ENCODE results near the gene ANKRD13A. TPM values are rescaled to one million over a fixed set of nuclear protein-coding genes. Genes with fewer than 3 reads are reported as not detected.
"Not testable (repeated sequence)": the region's sequence is repeated elsewhere in the genome, so short reads cannot be mapped to it uniquely, and the experiment has no call there.

The ANKRD13A gene
- total RNA-seq, 1 donor from 2014 or later, result 22.5 TPM

GRCh38 chr12:110068654-110069053 lies 69.4 kb downstream of the ANKRD13A start:
- Histone ChIP-seq H4K20me1 (ENCODE audit: insufficient read depth, low read length) (no peaks in the 10 kb centered on the region), H2AFZ (ENCODE audit: low read depth, low read length) (no peak overlapping the region), H3K4me1 (ENCODE audit: insufficient read depth, low read length) (no peaks in the 10 kb centered on the region), H3K9ac (ENCODE audit: low read length) (no peak overlapping the region), H3K27ac (ENCODE audit: low read depth, low read length) (no peak overlapping the region), H3K79me2 (ENCODE audit: insufficient read depth, low read length) (no peaks in the 10 kb centered on the region), H3K4me3 (ENCODE audit: insufficient read depth, low read depth, low read length) (no peak overlapping the region), H3K27me3 (ENCODE audit: insufficient read depth, low read length) (no peaks in the 10 kb centered on the region), H3K36me3 (ENCODE audit: insufficient read depth, low read length) (no peaks in the 10 kb centered on the region), H3K9me3 (ENCODE audit: insufficient read depth, low read depth, low read length) (no peaks in the 10 kb centered on the region), H3K4me2 (ENCODE audit: low read length) (no peak overlapping the region)
- Mint-ChIP-seq H3K27me3 (ENCODE audit: low read depth, unreplicated experiment) (peaks cover 9% of the 10 kb centered on the region), H3K27ac (ENCODE audit: unreplicated experiment) (no peak overlapping the region), H3K9me3 (ENCODE audit: unreplicated experiment) (no peaks in the 10 kb centered on the region), H3K4me3 (ENCODE audit: unreplicated experiment) (no peak overlapping the region), H3K36me3 (ENCODE audit: low read depth, unreplicated experiment) (no peaks in the 10 kb centered on the region), H3K4me1 (ENCODE audit: low read depth, unreplicated experiment) (no peaks in the 10 kb centered on the region)
- DNase-seq (ENCODE audit: low read depth) (no peak), FAIRE-seq (no peak)
- no peak for TF ChIP-seq EZH2 (IDR thresholded peaks at IDR 0.05; ENCODE audit: insufficient read depth, low read length)
- no peak for TF ChIP-seq CTCF (IDR thresholded peaks at IDR 0.05; ENCODE audit: insufficient read depth, low read depth, low read length)

GRCh38 chr12:110071504-110071903 lies 72.3 kb downstream of the ANKRD13A start:
- Histone ChIP-seq H3K4me1 (ENCODE audit: insufficient read depth, low read length) (no peaks in the 10 kb centered on the region), H3K27ac (ENCODE audit: low read depth, low read length) (no peak overlapping the region), H3K9ac (ENCODE audit: low read length) (no peak overlapping the region), H3K9me3 (ENCODE audit: insufficient read depth, low read depth, low read length) (no peaks in the 10 kb centered on the region), H3K27me3 (ENCODE audit: insufficient read depth, low read length) (no peaks in the 10 kb centered on the region), H3K36me3 (ENCODE audit: insufficient read depth, low read length) (no peaks in the 10 kb centered on the region), H4K20me1 (ENCODE audit: insufficient read depth, low read length) (no peaks in the 10 kb centered on the region), H2AFZ (ENCODE audit: low read depth, low read length) (no peak overlapping the region), H3K79me2 (ENCODE audit: insufficient read depth, low read length) (no peaks in the 10 kb centered on the region), H3K4me2 (ENCODE audit: low read length) (no peak overlapping the region), H3K4me3 (ENCODE audit: insufficient read depth, low read depth, low read length) (no peak overlapping the region)
- Mint-ChIP-seq H3K27ac (ENCODE audit: unreplicated experiment) (no peak overlapping the region), H3K9me3 (ENCODE audit: unreplicated experiment) (no peaks in the 10 kb centered on the region), H3K36me3 (ENCODE audit: low read depth, unreplicated experiment) (no peaks in the 10 kb centered on the region), H3K27me3 (ENCODE audit: low read depth, unreplicated experiment) (peaks cover 11% of the 10 kb centered on the region), H3K4me3 (ENCODE audit: unreplicated experiment) (no peak overlapping the region), H3K4me1 (ENCODE audit: low read depth, unreplicated experiment) (no peaks in the 10 kb centered on the region)
- no peak for FAIRE-seq
- no peak for TF ChIP-seq EZH2 (IDR thresholded peaks at IDR 0.05; ENCODE audit: insufficient read depth, low read length)
- DNase-seq (ENCODE audit: low read depth), result no peak

GRCh38 chr12:110071967-110072366 lies 72.7 kb downstream of the ANKRD13A start:
- Histone ChIP-seq H3K36me3 (ENCODE audit: insufficient read depth, low read length) (no peaks in the 10 kb centered on the region), H2AFZ (ENCODE audit: low read depth, low read length) (no peak overlapping the region), H3K9ac (ENCODE audit: low read length) (no peak overlapping the region), H3K27ac (ENCODE audit: low read depth, low read length) (no peak overlapping the region), H3K79me2 (ENCODE audit: insufficient read depth, low read length) (no peaks in the 10 kb centered on the region), H3K27me3 (ENCODE audit: insufficient read depth, low read length) (no peaks in the 10 kb centered on the region), H3K9me3 (ENCODE audit: insufficient read depth, low read depth, low read length) (no peaks in the 10 kb centered on the region), H4K20me1 (ENCODE audit: insufficient read depth, low read length) (no peaks in the 10 kb centered on the region), H3K4me2 (ENCODE audit: low read length) (no peak overlapping the region), H3K4me3 (ENCODE audit: insufficient read depth, low read depth, low read length) (no peak overlapping the region), H3K4me1 (ENCODE audit: insufficient read depth, low read length) (no peaks in the 10 kb centered on the region)
- Mint-ChIP-seq H3K4me3 (ENCODE audit: unreplicated experiment) (no peak overlapping the region), H3K36me3 (ENCODE audit: low read depth, unreplicated experiment) (peaks cover 2% of the 10 kb centered on the region), H3K9me3 (ENCODE audit: unreplicated experiment) (no peaks in the 10 kb centered on the region), H3K27ac (ENCODE audit: unreplicated experiment) (no peak overlapping the region), H3K4me1 (ENCODE audit: low read depth, unreplicated experiment) (no peaks in the 10 kb centered on the region), H3K27me3 (ENCODE audit: low read depth, unreplicated experiment) (peaks cover 11% of the 10 kb centered on the region)
- FAIRE-seq, result no peak
- no peak for DNase-seq (ENCODE audit: low read depth)
- TF ChIP-seq CTCF (IDR thresholded peaks at IDR 0.05; ENCODE audit: insufficient read depth, low read depth, low read length) (no peak), EZH2 (IDR thresholded peaks at IDR 0.05; ENCODE audit: insufficient read depth, low read length) (no peak)

GRCh38 chr12:110072636-110073035 lies 73.4 kb downstream of the ANKRD13A start:
- not testable (repeated sequence) for H3K36me3 ChIP-seq (ENCODE audit: insufficient read depth, low read length); H3K9me3 Mint-ChIP-seq (ENCODE audit: unreplicated experiment); H3K27me3 ChIP-seq (ENCODE audit: insufficient read depth, low read length); H3K36me3 Mint-ChIP-seq (ENCODE audit: low read depth, unreplicated experiment); H3K4me1 ChIP-seq (ENCODE audit: insufficient read depth, low read length); H3K4me1 Mint-ChIP-seq (ENCODE audit: low read depth, unreplicated experiment); H3K79me2 ChIP-seq (ENCODE audit: insufficient read depth, low read length); H4K20me1 ChIP-seq (ENCODE audit: insufficient read depth, low read length); FAIRE-seq; DNase-seq (ENCODE audit: low read depth); H3K27ac Mint-ChIP-seq (ENCODE audit: unreplicated experiment); H3K4me3 ChIP-seq (ENCODE audit: insufficient read depth, low read depth, low read length); H3K9me3 ChIP-seq (ENCODE audit: insufficient read depth, low read depth, low read length); H3K9ac ChIP-seq (ENCODE audit: low read length); H3K4me3 Mint-ChIP-seq (ENCODE audit: unreplicated experiment); H3K27ac ChIP-seq (ENCODE audit: low read depth, low read length)
- H3K4me2 ChIP-seq (ENCODE audit: low read length), result peak overlapping the region; percentile 86
- peak overlapping the region; percentile 70 for H2AFZ ChIP-seq (ENCODE audit: low read depth, low read length)
- peaks cover 11% of the 10 kb centered on the region for H3K27me3 Mint-ChIP-seq (ENCODE audit: low read depth, unreplicated experiment)

Measured in astrocyte (in vitro differentiated cells and primary cell).